NCI-H510A (cell line): Measurements from ENCODE around the gene PICALM.
"Not testable (repeated sequence)": the region's sequence is repeated elsewhere in the genome, so short reads cannot be mapped to it uniquely, and the experiment has no call there.

Experiments
- DNase-seq: peaks from one replicate; lab custom pipeline; 2025; lab: John Stamatoyannopoulos, UW

Gene PICALM, protein sequence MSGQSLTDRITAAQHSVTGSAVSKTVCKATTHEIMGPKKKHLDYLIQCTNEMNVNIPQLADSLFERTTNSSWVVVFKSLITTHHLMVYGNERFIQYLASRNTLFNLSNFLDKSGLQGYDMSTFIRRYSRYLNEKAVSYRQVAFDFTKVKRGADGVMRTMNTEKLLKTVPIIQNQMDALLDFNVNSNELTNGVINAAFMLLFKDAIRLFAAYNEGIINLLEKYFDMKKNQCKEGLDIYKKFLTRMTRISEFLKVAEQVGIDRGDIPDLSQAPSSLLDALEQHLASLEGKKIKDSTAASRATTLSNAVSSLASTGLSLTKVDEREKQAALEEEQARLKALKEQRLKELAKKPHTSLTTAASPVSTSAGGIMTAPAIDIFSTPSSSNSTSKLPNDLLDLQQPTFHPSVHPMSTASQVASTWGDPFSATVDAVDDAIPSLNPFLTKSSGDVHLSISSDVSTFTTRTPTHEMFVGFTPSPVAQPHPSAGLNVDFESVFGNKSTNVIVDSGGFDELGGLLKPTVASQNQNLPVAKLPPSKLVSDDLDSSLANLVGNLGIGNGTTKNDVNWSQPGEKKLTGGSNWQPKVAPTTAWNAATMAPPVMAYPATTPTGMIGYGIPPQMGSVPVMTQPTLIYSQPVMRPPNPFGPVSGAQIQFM

DNA sequence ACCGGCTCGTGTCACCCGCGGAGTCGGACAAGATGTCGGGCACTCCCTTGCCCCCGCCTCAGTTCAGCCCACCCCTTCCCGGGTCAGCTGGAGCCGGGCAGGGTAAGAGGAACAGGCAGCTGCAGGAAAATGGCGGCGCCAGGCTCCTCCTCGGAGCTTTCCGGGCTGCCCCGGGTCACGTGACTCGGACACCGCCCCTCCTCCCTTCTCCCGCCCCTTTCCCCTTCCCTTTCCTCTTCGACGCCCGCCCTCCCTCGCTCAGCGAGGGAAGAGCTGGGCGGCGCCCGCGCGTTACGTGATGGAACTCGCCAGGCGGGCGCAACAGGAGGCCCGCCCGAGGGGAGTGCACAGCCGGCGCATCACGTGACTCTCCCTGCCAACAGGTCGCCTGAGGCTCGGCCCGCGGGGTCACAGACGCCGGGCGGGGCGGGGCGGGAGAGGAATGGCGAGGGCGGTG, at the start of gene PICALM:
Gene PICALM (minus strand): TSS at position 134 of the 457 bp plus-strand sequence. CDS start 304 bp downstream, outside the sequence.
- peak; percentile 98 for DNase-seq

DNA sequence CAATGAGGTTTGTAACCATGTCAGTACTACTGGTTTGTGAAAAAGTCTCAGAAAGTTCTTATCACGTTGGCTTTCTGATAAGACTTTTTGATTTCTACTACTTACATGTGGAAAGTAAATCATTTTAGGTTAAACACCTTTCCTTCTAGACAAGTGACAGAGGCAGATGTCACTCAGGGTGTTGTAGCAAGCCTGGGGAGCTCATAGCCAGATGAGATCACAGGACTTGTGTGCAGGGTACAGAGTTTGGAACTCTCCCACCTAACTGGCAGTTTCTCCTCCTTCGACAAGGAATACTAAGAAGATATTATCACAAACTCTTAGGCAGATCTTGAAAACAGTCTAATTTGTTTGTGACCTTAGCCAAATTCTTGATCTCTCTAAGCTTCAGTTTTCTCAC, 49.4 kb upstream of the PICALM start:
- no peak for DNase-seq

DNA sequence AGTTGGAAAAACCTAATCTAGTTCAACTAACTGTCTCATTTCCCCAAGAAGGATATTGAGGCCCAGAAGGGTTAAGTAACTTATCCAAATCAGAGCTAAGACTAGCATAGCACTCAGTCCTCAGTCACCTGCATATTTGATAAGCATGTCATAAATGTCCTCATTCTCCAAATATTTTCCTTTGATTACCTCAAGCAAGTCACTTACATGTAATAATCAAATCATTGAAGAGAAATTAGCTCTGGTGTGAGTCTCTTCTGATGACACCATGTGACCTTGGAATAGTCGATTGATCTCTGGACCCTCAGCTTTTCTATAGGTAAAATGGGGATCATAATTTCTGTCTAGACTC, 48.8 kb upstream of the PICALM start:
- DNase-seq: no peak

DNA sequence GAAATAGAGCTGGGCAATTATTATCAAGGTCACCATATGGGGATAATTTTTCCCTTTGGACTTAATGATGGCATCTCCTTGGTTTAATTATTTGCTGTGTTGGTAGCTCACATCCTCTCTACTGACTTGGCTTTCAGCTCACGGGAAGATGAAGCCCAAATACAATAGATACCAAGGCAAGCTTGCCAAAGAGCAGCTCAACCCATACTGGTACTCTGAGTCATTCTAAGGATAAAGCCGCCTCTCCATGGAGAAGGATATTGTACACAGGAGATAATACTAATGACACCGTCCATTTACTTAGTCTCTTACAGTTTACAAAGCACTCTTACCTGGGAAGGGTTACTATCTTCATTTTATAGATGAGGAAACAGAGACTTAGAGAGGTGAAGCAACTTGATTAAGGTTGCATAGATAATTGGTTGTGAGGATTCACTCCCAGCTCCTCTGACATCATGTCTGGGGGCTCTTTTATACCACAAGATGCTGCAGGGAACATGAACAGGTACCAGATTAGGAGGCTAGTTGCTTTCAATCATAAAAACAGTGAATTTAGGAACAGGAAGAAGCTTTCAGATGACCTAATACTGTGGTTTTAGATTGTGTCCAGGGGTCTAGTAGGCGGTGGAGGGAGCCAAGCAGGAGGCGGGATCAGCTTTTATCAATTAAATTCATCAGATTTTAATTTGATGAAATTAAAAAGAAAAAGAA, 48.3 kb upstream of the PICALM start:
- no peak for DNase-seq

DNA sequence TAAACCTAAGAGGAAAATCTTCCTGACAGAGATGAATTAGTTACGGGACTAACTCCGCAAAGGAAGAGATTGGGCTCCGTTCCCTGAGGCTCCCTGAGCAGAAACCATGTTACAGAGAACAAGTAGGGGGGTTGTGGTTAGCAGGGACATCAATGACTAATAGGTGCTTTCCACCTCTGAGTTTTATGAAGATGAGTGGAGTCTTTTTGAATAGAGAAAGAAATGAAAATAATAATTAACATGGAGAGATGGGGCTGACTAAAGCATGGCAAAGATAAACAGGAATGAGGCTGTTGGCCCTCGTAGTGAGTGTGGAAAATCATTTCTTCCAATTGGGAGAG, 47.5 kb upstream of the PICALM start:
- DNase-seq: no peak

DNA sequence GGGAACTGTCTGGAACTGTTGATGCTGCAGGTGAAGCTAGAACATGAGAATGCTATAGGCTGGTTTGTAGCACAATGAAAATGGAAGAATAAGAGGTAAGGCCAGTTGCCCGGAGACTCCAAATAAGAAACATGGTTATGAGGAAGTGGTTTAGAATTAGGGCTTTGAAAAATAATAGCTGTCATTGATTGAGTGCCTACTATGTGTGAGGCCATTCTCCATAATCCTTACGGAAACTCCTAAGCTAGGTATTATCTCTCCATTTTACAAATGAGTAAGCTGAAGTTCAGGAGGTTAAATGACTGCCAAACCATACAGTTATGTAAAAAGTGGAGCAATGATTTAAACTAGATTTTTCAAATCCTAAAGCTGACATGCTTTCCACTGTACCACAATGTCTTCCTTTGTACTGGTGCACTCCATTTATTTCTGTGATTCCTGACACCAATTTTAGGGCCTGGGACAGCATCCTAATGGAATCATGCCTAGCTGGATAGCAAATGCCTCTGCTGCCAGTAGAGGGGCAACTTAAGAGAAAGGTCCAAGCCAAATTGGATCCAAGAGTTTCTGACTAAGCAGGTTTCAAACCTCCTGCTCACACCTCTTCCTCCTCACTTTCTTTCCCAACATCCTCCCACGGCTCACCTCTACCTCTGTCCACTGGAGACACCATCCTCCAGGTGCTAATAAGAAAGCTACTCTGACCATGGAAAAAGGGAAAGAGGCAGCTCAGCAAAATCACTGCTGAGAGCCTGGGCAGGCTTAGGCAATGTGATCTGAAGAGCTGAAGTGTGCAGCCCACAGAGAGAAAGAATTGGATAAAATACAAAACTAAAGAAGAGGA, 46.9 kb upstream of the PICALM start:
- DNase-seq: no peak

DNA sequence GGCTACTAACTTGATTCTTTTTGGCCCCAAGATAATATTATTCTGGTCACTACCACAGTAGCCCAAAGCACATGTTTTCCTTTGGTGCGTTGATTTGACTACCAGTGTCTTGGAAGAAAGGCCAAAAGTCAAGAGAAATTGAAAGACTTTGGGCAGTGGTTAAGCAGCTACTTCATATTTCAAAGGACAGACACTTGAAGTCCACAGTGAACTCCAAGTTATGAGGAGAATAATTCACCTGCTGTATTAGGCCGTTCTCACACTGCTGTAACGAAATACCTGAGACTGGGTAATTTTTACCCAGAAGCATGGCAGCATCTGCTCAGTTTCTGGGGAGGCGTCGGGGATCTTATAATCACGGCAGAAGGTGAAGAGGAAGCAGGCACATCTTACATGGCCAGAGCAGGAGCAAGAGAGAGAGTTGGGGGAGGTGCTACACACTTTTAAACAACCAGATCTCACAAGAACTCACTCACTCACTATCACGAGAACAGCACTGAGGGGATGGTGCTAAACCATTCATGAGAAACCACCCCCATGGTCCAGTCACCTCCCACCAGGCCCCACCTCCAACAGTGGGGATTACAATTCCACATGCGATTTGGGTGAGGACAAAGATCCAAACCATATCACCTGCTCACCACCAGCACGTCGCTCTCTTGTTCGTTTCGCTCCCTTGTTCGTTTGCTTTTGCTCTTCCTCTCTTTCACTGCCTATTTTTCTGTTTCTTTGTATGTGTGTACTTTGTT, 40.2 kb upstream of the PICALM start:
- no peak for DNase-seq

DNA sequence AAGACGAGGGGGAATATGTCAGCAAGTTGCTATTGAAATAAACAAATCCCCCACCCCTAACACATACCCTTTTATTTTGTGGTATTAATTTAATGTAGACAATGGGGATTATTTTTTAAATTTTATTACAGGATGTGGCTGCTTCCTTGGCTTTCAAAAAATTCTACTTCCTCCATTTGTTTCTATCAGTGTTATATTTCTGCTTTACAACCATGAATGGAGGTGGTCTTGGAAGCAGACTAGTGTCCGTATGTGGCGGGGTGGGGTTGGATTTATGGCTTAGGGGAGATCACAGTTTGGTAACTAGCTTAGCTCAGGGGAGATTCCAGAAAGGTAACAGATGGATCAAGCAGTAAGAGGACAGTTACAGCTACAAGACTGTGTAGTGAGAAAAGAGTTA, 39.3 kb upstream of the PICALM start:
- DNase-seq: no peak

DNA sequence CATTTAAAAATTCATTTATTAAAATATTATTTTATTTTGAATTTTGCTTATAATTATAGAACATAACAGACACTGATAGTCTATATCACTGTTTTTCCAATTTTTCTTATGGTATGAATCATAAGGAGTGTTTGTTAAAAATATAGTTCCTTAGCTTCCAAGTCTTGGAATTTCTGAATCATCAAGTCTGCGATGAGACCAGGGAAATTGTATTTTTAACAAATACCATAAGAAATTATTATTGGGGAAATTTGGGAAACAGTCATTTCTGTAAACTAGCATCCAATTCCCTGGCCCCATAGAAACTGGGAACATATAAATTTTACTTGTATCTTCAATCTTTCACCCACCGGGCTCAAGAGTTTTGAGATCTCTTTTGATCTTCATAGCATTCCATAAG, 38.0 kb upstream of the PICALM start:
- no peak for DNase-seq

DNA sequence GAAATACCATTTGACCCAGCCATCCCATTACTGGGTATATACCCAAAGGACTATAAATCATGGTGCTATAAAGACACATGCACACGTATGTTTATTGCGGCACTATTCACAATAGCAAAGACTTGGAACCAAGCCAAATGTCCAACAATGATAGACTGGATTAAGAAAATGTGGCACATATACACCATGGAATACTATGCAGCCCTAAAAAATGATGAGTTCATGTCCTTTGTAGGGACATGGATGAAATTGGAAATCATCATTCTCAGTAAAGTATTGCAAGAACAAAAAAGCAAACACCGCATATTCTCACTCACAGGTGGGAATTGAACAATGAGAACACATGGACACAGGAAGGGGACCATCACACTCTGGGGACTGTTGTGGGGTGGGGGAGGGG, 37.1 kb upstream of the PICALM start:
- not testable (repeated sequence) for DNase-seq

DNA sequence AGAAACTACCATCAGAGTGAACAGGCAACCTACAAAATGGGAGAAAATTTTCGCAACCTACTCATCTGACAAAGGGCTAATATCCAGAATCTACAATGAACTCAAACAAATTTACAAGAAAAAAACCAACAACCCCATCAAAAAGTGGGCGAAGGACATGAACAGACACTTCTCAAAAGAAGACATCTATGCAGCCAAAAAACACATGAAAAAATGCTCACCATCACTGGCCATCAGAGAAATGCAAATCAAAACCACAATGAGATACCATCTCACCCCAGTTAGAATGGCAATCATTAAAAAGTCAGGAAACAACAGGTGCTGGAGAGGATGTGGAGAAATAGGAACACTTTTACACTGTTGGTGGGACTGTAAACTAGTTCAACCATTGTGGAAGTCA, 36.7 kb upstream of the PICALM start:
- DNase-seq: not testable (repeated sequence)

DNA sequence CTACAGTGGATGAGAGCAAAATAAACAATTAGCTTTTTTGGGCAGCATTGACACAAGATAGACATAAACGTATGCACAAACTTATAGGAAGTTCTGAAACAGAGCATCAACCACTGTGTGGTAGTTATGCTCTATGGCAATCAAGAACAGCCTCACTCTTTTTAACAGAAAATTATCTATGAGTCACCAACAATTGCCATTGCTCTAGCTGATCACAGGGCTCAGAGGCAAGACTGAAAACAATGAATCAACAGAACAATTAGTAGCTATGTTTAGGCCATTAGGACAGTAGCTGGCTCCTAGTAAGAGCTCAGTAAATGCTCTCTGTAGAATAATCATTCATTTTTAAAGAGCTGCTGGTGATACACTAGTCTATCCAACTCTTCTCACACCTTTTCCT, 34.9 kb upstream of the PICALM start:
- no peak for DNase-seq

DNA sequence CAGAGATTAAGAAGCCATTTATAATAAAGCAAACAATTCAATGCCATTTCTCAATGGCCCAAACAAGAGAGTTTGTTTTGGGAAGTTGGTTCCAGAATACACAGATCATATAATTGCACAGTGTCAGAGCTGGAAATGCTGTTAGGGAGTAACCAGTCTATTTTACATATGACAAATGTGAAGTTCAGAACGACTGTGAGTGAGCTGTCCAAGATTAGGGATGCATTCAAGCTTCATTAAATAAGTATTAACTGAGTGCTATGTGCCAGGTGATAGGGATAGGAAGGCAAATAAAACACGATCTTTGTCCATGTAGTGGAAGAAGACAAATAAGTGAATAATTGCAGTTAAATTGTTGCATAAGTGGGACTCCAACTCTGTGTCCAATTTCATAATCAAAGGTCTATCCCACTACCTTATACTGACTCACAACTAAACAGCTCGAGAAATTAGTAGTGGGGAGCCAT, 33.1 kb upstream of the PICALM start:
- DNase-seq: no peak

DNA sequence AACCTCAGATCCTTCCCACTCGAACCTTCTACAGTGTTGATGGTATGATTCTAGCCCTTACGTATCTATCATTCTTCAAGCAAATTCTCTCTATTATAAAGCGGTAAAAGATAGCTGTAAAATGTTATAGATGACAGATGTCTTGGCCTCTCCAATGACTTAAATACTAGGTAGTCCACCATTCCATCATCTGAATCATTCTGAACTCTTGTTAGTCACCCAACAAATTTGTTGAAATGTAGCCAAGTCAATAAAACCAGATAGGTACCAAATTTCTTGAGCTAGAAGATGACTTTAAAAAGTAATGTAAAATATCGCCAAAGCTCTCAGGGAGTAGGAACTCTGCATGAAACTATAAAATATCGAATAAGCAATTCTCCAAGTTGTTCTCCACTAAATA, 32.6 kb upstream of the PICALM start:
- no peak for DNase-seq

DNA sequence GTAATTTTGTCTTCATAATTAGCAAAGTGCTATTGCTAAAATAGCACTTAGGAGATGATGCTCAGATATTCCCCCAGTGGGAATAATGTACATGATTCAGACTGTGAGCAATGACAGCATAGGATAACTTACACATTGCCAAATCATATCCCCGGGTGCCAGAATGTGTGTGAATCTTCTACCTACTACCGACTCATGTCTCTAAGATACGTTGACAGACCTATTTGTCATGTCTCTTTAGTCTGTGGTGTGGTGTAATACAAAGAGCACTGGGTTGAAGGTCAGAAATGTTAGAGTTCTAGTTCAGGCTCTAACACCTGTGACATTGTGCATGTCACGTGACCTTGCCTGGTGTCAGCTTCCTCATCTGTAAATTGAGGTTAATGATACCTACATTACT, 31.0 kb upstream of the PICALM start:
- DNase-seq: no peak

DNA sequence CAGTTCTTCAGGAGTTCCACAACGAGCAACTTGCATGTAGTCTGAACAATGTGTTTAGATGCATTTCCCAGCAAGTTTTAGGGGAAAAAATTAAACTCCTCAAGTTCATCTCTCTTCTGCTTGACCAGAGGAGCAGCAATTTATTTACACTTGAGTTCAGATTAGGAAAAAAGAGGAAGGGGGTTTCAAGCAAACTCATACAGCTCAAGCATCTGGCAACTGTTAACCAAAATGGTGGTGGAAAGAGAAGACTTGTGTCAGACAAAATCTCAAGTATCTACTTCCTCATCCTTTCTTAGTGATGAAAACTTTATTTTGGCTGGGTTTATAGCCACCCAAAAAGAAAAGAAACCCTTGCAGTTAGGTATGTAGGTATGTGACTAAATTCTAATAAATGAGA, 29.1 kb upstream of the PICALM start:
- DNase-seq: no peak

DNA sequence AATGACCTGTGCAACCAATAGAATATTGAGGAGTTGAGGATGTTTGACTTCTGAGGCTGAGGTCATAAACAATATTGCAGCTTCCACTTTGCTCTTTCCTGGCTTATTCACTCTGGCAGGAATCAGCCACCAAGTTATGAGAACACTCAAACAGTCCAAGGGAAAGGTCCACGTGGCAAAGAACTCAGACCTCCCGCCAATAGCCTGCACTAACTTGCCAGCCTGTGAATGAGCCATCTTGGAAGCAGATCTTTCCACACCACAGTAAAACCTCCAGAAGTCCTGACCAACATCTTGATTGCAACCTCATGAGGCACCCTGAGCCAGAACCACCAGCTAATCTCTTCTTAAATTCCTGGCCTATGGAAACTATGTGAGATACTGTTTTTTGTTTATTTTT, 22.7 kb upstream of the PICALM start:
- DNase-seq: no peak

DNA sequence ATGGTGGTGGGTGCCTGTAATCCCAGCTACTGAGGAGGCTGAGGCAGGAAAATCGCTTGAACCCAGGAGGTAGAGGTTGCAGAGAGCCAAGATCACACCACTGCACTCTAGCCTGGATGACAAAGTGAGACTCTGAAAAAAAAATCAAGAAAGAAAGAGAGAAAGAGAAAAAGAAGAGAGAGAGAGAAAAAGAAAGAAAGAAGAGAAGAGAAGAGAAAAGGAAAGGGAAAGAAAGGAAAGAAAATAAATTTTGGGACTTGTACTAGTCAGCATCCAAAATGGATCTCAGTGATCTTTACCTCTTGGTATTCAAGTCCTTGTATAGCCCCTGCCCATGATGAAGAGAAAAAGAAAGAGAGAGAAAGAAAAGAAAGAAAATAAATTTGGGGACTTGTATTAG, 22.2 kb upstream of the PICALM start:
- DNase-seq: no peak

DNA sequence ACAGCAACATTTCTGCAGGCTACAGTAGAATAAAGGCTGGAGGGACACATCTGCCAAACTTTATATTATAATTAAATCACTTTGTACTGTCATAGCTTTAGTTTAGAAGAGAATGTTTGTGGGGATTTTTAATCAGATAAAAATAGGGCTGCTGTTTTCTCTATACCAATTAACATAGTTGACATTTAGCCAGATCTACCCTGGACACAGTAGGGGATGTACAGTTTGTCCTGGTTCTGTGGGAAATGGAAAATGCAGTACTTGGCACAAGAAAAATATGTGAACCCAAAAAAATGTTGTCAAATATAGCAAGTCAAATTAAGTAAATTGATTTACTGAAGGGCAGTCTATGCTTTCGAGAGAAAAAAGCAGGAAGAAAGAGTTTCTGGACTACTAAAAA, 20.8 kb upstream of the PICALM start:
- no peak for DNase-seq

DNA sequence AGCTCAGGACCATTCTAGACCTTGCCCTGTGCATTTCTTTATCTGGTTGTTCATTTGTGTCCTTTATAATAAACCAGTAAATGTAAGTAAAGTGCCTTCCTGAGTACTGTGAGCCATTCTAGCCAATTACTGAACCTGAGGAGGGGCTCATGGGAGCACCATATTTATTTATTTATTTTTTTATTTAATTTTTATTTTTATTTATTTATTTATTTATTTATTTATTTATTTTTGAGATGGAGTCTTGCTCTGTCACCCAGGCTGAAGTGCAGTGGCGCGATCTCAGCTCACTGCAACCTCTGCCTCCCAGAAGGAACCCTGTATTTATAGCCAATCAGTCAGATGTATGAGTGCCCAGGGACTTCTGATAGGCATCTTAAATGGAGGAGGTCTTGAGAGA, 18.8 kb upstream of the PICALM start:
- not testable (repeated sequence) for DNase-seq

DNA sequence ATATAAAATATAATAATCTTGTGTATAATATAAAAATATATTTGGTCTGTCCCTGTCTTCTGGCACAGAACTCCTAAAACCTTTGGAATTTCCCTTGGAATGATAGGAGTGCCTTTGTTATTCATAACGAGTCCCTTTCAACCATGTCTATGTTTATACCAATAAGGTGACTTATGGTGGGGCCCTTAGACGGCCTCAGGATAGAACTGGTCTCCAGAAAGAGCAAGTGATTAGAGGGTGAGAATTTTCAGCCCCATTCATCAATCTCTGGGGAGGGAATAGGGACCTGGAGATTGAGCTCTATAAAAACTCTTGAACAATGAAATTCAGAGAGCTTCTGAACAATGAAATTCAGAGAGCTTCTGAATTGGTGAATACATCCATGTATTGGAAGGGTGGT, 18.4 kb upstream of the PICALM start:
- no peak for DNase-seq
